SK-MEL-5 (cell line): ENCODE measurements around the gene PTPRC. TPM values are rescaled to one million over a fixed set of nuclear protein-coding genes. Genes with fewer than 3 reads are reported as not detected.

Experiments used
- DNase-seq: peaks from one replicate; pipeline ENCODE4 v3.0.0-alpha.2; 2016; ENCODE audit warnings: low read depth, low spot score
- in situ Hi-C: cut with HindIII; loops from 2 replicates; pipeline ENCODE4 v1.10.0; 2016; ENCODE audit warnings: low sequenced_read_pairs, high pct_unique_total_duplicates, low pct_unique_long_range_greater_than_20kb
- total RNA-seq: library from RNA; depleted of rRNA; stranded (reverse); fragments of >200 nt; shearing (Covaris generic); gene quantifications from 2 replicates; pipeline ENCODE4 v1.2.3, GENCODE V29; 2014

The PTPRC gene
- total RNA-seq, 1 experiment from 2014 or later, result 0.45 TPM

- peak; percentile 39 for DNase-seq
- in situ Hi-C loops, result no loop called here
Observed at GRCh38 chr1:198756470-198756869, 117.6 kb downstream of the PTPRC start.

- no peak for DNase-seq
- in situ Hi-C loops, result no loop called here
Observed at GRCh38 chr1:198761859-198762616, 123.2 kb downstream of the PTPRC start.

- in situ Hi-C loops, result no loop called here
- DNase-seq, result no peak
Observed at GRCh38 chr1:198763298-198763714, 124.5 kb downstream of the PTPRC start.

- in situ Hi-C loops, result no loop called here
- DNase-seq, result no peak
Observed at GRCh38 chr1:198764748-198765147, 125.9 kb downstream of the PTPRC start.

GRCh38 chr1:198765416-198765815 is 126.6 kb downstream of the PTPRC start:
- in situ Hi-C loops, result no loop called here
- DNase-seq, result no peak

- DNase-seq, result peak; percentile 59
- in situ Hi-C loops, result no loop called here
Observed at GRCh38 chr1:198771563-198772153, 132.8 kb downstream of the PTPRC start.

- no peak for DNase-seq
- in situ Hi-C loops, result no loop called here
Observed at GRCh38 chr1:198772626-198773025, 133.8 kb downstream of the PTPRC start.

- DNase-seq, result no peak
- in situ Hi-C loops, result no loop called here
Observed at GRCh38 chr1:198773030-198773429, 134.2 kb downstream of the PTPRC start.

- in situ Hi-C loops, result no loop called here
- no peak for DNase-seq
Observed at GRCh38 chr1:198773523-198773922, 134.7 kb downstream of the PTPRC start.

GRCh38 chr1:198774421-198774820 is 135.6 kb downstream of the PTPRC start:
- no peak for DNase-seq
- in situ Hi-C loops, result no loop called here

- peak; percentile 16 for DNase-seq
- in situ Hi-C loops, result no loop called here
Observed at GRCh38 chr1:198775606-198776005, 136.8 kb downstream of the PTPRC start.

- DNase-seq, result no peak
- in situ Hi-C loops, result no loop called here
Observed at GRCh38 chr1:198776602-198777029, 137.8 kb downstream of the PTPRC start.

GRCh38 chr1:198778049-198778448 is 139.2 kb downstream of the PTPRC start:
- in situ Hi-C loops, result no loop called here

GRCh38 chr1:198780376-198780775 is 141.5 kb downstream of the PTPRC start:
- DNase-seq, result no peak
- in situ Hi-C loops, result no loop called here

More at GRCh38 chr1:198778049-198778448, 139.2 kb downstream of the PTPRC start:
- no peak for DNase-seq

- peak; percentile 44 for DNase-seq
- in situ Hi-C loops, result no loop called here
Observed at GRCh38 chr1:198788561-198789064, 149.8 kb downstream of the PTPRC start.

- in situ Hi-C loops, result no loop called here
Observed at GRCh38 chr1:198793714-198794113, 154.9 kb downstream of the PTPRC start.

GRCh38 chr1:198794498-198794897 is 155.7 kb downstream of the PTPRC start:
- no peak for DNase-seq
- in situ Hi-C loops, result no loop called here

More at GRCh38 chr1:198793714-198794113, 154.9 kb downstream of the PTPRC start:
- DNase-seq, result no peak

- no peak for DNase-seq
- in situ Hi-C loops, result no loop called here
Observed at GRCh38 chr1:198797656-198798055, 158.8 kb downstream of the PTPRC start.

GRCh38 chr1:198798923-198799386 is 160.1 kb downstream of the PTPRC start:
- no peak for DNase-seq
- in situ Hi-C loops, result no loop called here
